HG02642 (cell line): Measurements from ENCODE around the gene LYSMD4.

ENCODE experiments used
- ATAC-seq: cut with Tn5 transposase; IDR thresholded peaks from one replicate; pipeline ENCODE4 v1.9.1; 2021; ENCODE audit warnings: mild to moderate bottlenecking; ENCODE audit not compliant: unreplicated experiment, poor library complexity

The LYSMD4 gene

GRCh38 chr15:99707473-99708270 lies 25.6 kb downstream of the LYSMD4 start:
- no peak for ATAC-seq

GRCh38 chr15:99706557-99707303 lies 26.5 kb downstream of the LYSMD4 start:
- no peak for ATAC-seq

- ATAC-seq, result no peak
These were observed 28.8 kb downstream of the LYSMD4 start for GRCh38 chr15:99704444-99704838.

- ATAC-seq, result peak; percentile 69
These were observed 29.4 kb downstream of the LYSMD4 start for GRCh38 chr15:99703603-99704443.

- ATAC-seq, result no peak
These were observed 30.2 kb downstream of the LYSMD4 start for GRCh38 chr15:99702895-99703602.

- ATAC-seq, result no peak
These were observed 37.1 kb downstream of the LYSMD4 start for GRCh38 chr15:99696096-99696495.

GRCh38 chr15:99692825-99693224 lies 40.4 kb downstream of the LYSMD4 start:
- ATAC-seq, result no peak

- ATAC-seq, result no peak
These were observed 46.9 kb downstream of the LYSMD4 start for GRCh38 chr15:99686290-99686689.

- ATAC-seq, result no peak
These were observed 50.1 kb downstream of the LYSMD4 start for GRCh38 chr15:99683000-99683670.

GRCh38 chr15:99682455-99682854 lies 50.8 kb downstream of the LYSMD4 start:
- no peak for ATAC-seq

GRCh38 chr15:99681990-99682389 lies 51.2 kb downstream of the LYSMD4 start:
- no peak for ATAC-seq

GRCh38 chr15:99680276-99680675 lies 53.0 kb downstream of the LYSMD4 start:
- no peak for ATAC-seq

GRCh38 chr15:99677540-99678134 lies 55.6 kb downstream of the LYSMD4 start:
- ATAC-seq, result peak; percentile 69
